GM08714 (cell line): ENCODE results near the gene SLC22A5.
"Not testable (repeated sequence)": the region's sequence is repeated elsewhere in the genome, so short reads cannot be mapped to it uniquely, and the experiment has no call there.

ENCODE experiments used
- H3K4me3 ChIP-seq: fragments of 200-500 bp; sonication (Bioruptor generic); 2 replicates; pipeline ENCODE4 v1.5.1; 2014; ENCODE audit warnings: mild to moderate bottlenecking, low read length, inconsistent platforms
- ZNF274 ChIP-seq: IDR thresholded peaks from 2 replicates; pipeline ENCODE4 v1.6.1; 2012; ENCODE audit warnings: mild to moderate bottlenecking, low read depth, low read length

SLC22A5 gene

DNA sequence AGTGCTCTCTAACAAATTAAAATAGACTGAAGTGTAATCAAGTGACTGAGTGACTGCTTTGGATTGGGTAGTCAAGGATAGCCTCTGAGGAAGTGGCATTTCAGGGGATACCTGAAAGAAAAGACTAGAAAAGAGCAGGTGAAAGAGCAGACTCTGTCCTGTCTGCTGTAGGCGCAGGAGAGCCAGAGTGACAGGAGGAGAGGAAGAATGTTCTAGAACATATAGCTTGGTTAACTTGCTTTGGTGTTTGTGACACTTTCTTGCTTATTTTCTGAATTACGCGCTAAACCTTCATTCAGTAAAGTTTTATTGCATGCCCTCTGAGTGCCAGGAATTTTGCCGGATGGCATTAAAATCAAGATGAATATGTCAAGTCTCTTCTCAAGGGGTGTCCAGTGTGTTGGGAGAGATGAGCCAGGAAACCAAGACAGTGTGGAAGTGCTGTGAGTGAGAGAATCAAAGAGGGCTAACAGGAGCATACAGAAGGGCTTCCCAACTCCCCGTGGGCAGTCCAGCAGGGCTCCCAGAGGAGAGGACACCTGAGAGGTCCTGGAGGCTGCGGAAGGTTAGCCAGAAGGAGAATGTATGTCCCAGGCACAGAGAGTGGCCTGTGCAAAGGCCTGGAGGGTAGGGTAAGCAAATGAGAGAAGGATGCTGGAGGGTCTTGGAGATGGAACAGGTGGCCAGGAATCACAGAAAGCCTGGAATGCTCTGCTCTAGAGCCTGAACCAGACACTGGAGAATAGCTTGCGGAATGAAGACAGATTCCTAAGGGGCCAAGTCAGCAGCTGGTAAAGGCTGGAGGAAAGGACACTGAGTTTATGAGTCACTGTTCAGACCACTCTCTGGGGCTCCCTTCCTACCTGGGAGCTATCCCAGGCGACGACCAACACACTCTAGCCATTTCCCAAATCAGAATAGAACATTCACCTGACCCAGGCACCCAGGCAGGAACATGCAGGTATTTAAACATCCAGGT is 59.3 kb downstream of the SLC22A5 start:
- TF ChIP-seq ZNF274 = no peak
- H3K4me3 ChIP-seq = no peak overlapping the region

DNA sequence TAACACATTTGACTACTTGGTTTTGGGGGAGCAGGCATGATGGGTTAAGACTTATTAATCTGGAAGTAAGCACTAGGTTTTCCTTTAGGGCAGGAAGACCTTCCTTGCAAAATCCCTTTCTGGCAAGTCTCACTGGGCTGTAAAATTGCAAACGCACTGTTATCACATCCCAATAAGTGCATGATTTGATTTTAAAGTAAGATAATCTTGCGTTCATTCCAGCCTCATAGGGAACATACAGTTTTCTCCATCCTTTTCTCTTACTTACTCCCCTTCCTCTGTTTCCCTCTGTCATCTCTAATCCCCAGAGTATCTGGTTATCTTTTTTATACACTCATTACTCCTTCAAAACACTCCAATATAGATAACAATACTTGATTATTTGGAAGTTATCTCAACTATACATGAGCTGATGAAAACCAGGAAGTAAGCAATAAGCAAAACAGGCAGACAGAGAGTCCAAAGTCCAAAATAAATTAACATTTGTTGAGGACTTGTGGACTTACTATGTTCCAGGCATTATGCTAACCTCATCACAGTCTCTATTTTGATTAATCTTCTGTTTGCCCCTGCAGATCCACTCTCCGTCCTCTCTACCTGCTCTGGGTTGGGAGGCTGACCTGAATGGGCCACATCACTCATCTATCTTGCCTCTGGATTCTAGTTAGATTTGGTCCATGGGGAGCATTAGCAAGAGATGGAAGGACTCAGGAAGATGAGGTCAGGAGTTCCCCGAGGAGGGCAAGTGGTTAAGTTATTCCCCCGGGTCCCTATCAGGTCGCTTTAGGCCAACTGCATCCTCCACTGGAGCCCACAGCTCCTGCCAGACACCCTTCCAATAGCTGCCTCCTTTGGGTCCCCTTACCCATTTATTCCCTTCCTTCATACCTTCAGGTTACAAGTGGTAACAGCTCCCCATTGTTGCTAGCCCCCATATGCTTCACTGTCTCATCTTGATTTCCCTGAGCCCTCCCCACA is 60.2 kb downstream of the SLC22A5 start:
- H3K4me3 ChIP-seq = no peak overlapping the region
- TF ChIP-seq ZNF274 = no peak

DNA sequence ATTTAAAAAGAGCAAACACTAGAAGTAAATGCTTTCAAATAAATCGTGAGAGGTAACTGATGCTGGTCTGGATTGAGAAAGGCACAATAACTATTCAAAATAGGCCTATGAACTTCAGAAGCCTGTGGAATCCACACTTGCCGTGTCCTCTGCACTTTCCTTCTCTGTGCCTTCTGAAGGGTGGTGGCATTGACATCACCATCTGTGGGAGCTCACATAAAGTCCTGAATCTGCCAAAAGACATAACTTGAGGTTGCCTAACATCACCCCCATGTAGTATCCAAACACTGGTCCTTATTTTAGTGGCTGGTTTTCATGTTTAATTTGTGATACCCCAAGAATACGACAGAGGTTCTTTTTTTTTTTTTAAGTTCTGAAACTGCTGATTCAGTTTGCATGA is 61.2 kb downstream of the SLC22A5 start:
- TF ChIP-seq ZNF274 = no peak
- H3K4me3 ChIP-seq = no peak overlapping the region

DNA sequence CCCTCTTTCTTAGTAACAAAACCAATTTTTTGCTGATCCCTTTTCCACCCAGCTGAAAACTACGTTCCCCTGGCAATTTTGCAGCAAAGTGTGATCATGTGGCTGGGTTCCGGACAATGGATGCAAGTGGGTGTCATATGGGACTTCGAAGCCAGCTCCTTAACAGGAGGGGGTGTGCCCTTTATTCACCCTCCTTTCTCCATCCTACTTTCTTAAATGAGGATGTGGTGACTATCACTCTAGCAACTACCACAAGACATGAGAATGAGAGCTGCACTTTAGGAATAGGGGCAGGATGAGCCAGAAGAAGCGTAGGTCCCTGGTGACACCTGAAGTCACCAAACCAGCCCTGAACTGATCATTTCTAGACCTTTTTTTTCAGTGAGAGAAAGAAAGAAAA is 62.1 kb downstream of the SLC22A5 start:
- TF ChIP-seq ZNF274 = no peak
- no peak overlapping the region for H3K4me3 ChIP-seq

GRCh38 chr5:132433141-132433540 is 63.6 kb downstream of the SLC22A5 start:
- TF ChIP-seq ZNF274 = no peak
- no peak overlapping the region for H3K4me3 ChIP-seq

DNA sequence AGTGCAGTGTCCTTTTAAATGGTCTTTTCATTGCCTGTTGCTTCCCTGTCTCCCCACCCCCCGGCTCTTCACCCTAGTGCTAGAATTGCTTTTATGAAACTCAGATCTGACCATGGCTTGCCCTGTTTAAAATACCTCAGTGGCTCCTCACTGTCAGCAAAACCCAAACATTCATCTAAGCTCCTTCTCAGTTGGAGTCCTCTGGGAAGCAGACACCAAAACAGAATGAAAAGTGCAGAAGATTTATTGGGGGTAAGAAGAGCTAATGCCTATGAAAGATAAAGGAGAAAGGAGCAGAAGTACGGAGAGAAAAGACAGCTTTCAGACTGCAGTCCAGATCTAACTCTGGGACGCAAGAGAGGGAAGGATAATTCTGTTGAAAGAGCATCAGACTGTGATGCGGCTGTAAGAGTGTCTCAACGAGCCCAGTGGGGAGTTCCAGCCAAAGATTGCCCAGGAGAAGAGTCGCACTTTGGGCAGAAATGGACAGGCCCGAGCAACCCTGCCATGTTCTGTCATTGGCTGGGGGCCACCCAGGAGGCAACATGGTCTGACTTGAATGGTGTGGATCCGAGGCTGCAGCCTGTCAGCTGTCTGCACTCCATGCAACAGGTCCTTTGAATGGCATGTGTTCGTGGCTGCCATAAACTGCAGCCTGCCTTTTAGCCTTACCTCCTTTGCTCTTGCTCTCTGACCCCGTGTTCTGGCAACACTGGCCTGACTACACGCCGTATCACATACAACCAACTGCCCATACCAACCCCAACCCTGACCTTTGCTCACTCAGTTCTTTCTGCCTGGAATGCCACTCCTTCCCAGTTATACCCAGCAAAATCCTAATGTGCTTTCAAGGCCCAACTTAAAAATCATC is 65.1 kb downstream of the SLC22A5 start:
- H3K4me3 ChIP-seq = no peak overlapping the region
- TF ChIP-seq ZNF274 = no peak

- no peak overlapping the region for H3K4me3 ChIP-seq
- TF ChIP-seq ZNF274 = no peak
Observed at GRCh38 chr5:132435447-132435846, 65.9 kb downstream of the SLC22A5 start.

DNA sequence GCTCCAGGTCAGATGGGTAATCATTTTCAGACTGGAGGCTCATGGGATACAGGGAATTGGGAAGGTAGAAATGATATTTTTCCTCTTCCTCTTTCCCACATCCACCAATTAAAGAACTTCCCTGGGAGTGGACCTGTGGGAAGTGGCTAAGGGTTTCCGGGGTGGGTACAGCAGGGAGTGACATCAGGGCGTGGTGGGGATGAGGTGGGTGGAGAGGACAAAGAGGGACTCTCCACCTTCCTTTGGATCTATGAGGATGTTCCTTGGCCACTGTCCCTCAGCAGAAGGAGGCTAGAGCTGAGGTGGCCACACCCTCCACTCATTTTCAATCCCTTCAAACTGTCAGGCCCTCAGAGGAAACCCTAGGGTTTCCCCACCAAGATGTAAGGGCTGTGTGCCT is 66.4 kb downstream of the SLC22A5 start:
- no peak overlapping the region for H3K4me3 ChIP-seq
- no peak for TF ChIP-seq ZNF274

DNA sequence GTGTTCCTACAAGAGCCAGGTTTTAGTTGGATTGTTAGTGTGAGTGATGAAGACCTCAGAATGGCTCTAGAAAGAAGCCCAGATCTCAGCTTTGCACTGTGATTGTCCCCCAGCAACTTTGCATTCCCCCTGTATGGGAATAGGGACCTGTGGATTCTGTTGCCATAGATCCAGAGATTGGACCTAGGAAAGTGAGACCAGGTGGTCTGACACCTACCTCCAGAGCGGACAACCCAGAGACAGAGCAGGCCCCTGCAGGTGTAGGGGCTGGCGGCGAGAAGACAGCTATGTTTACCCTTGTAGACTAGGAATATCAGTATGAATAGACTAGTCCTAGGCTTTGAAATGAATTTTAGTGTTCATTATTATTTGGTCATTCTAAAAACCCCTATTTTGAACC is 67.4 kb downstream of the SLC22A5 start:
- no peak overlapping the region for H3K4me3 ChIP-seq
- TF ChIP-seq ZNF274 = no peak

- no peak overlapping the region; the same call in 1 of the 2 replicates for H3K4me3 ChIP-seq
- TF ChIP-seq ZNF274 = no peak
Observed at GRCh38 chr5:132437604-132438266, 68.2 kb downstream of the SLC22A5 start.

- H3K4me3 ChIP-seq = not testable (repeated sequence)
Observed at GRCh38 chr5:132438267-132438645, 68.7 kb downstream of the SLC22A5 start.

- H3K4me3 ChIP-seq = no peak overlapping the region
Observed at GRCh38 chr5:132438917-132439316, 69.4 kb downstream of the SLC22A5 start.

DNA sequence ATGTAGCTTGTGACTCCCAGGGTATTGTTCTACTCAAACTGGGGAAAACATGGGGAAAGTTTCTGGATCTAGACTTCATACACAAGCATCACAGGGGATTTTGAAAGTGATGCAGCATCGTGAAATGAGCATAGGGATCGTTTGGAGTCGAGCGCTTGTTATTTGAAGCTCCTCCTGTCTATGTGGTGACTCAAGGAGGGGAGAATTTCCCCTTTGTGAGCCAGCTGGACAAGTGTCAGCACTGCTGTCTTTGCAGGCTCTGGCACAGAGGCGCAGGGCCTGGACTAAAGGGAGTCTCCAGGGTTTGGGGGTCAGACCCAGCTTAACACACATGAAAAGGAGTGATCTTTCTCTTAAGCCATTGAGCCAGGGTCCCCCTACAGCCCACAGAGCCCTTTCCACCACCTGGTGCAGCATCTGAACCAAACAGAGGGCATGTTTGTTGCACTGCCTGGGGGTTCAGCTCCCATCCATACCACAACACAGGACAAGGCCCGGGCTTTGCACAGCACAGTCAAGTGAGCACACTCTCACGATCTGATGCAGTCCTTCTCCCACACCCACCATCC is 70.1 kb downstream of the SLC22A5 start:
- no peak overlapping the region for H3K4me3 ChIP-seq
- no peak for TF ChIP-seq ZNF274

More at GRCh38 chr5:132438917-132439316, 69.4 kb downstream of the SLC22A5 start:
- no peak for TF ChIP-seq ZNF274
